Natural killer cell (primary cell): ENCODE data around the gene ZMYND19. TPM values are rescaled to one million over a fixed set of nuclear protein-coding genes. Genes with fewer than 3 reads are reported as not detected.

Experiments
- ATAC-seq, 3 donors: fragments of 150-1000 bp in 2 of 3; fragments of 200-7000 bp in 1 of 3; cut with Tn5 transposase; 1 replicate in 1 of 3; 2 replicates in 2 of 3; pipeline ENCODE4 v1.10.0; 2021; ENCODE audit warnings: mild to moderate bottlenecking in 2 of 3, moderate library complexity in 2 of 3
- DNase-seq, 2 donors: peaks; one replicate each; pipeline versions ENCODE4 v3.0.0 to v3.0.0-alpha.2; 2013 to 2021; ENCODE audit warnings: mixed read lengths in 1 of 2
- H3K27ac ChIP-seq: one replicate; pipeline ENCODE4 v1.5.1; 2013; ENCODE audit warnings: mild to moderate bottlenecking, low read length
- H3K27me3 ChIP-seq: one replicate; pipeline ENCODE4 v1.6.1; 2013; ENCODE audit warnings: low read length; ENCODE audit not compliant: control insufficient read depth, insufficient read depth
- H3K36me3 ChIP-seq: one replicate; pipeline ENCODE4 v1.6.1; 2013; ENCODE audit warnings: low read length; ENCODE audit not compliant: control insufficient read depth, insufficient read depth
- H3K4me1 ChIP-seq: one replicate; pipeline ENCODE4 v1.6.1; 2013; ENCODE audit warnings: low read length; ENCODE audit not compliant: control insufficient read depth, insufficient read depth
- H3K4me3 ChIP-seq: one replicate; pipeline ENCODE4 v1.5.1; 2013; ENCODE audit warnings: low read length
- H3K9me3 ChIP-seq: one replicate; pipeline ENCODE4 v1.6.1; 2013; ENCODE audit warnings: low read length; ENCODE audit not compliant: control insufficient read depth, insufficient read depth
- H3K27ac Mint-ChIP-seq, 2 donors: one replicate each; pipeline ENCODE4 v1.8.0; 2022; ENCODE audit warnings: mild to moderate bottlenecking in 2 of 2, mixed read lengths in 2 of 2, moderate library complexity in 1 of 2
- H3K27me3 Mint-ChIP-seq, 2 donors: one replicate each; pipeline ENCODE4 v1.8.0; 2022; ENCODE audit warnings: low read depth in 2 of 2, mixed read lengths in 2 of 2
- H3K36me3 Mint-ChIP-seq: one replicate; pipeline ENCODE4 v1.8.0; 2022; ENCODE audit warnings: mixed read lengths
- H3K4me1 Mint-ChIP-seq, 2 donors: one replicate each; pipeline ENCODE4 v1.8.0; 2022; ENCODE audit warnings: mixed read lengths in 2 of 2
- H3K4me3 Mint-ChIP-seq: one replicate; pipeline ENCODE4 v1.8.0; 2022; ENCODE audit warnings: mild to moderate bottlenecking, moderate library complexity, mixed read lengths
- H3K9me3 Mint-ChIP-seq, 2 donors: one replicate each; pipeline ENCODE4 v1.8.0; 2022; ENCODE audit warnings: mixed read lengths in 2 of 2
- CTCF ChIP-seq: fragments of 200-600 bp; IDR thresholded peaks from one replicate; pipeline ENCODE4 v1.8.0; 2022; ENCODE audit warnings: antibody characterized with exemption
- WGBS: methylation state at CpG from one replicate; pipeline ENCODE4 v1.1.7; 2013; ENCODE audit warnings: missing lambda C conversion rate; ENCODE audit not compliant: insufficient coverage; 5-methylcytosine and 5-hydroxymethylcytosine counted together
- intact Hi-C: fragments of 100-400 bp; cut with micrococcal nuclease; formaldehyde crosslinking; loops from one replicate; pipeline ENCODE4 v1.14.2; 2022
- total RNA-seq, 4 donors: library from RNA; stranded (reverse); fragments of 120-200 nt in 1 of 4; gene quantifications; one replicate each; pipeline versions ENCODE4 v1.2.3 to v1.2.4, GENCODE V29; 2013 to 2022

Gene ZMYND19
- total RNA-seq, 3 donors from 2014 or later (not counting 1 experiment from before 2014, with no cell fraction given) = 6.5 to 18.8 (median 16.3) TPM

DNA sequence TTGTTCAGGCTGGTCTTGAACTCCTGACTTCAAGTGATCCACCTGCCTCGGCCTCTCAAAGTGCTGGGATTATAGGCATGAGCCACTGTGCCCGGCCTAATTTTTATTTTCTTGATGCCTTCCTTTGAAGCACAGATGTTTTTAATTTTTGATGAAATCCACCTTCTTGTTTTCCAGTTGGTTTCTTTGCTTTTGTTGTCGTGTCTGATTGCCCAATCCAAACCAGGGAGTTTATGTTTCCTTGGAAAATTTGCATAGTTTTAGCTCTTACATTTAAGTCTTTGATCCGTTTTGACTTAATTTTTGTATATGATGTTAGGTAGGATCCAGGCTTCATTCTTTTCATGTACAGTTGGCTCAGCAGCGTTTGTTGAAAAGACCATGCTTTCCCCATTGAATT is 43.7 kb upstream of the ZMYND19 start:
- no peak for TF ChIP-seq CTCF
- no peaks in the 10 kb centered on the region for H3K36me3 Mint-ChIP-seq
- DNase-seq (no peak), ATAC-seq (no peak)
- H3K4me1 ChIP-seq = peaks cover 42% of the 10 kb centered on the region
- intact Hi-C loops = loop anchor here (10.0 kb wide), 1 partner anchor 81 kb away; no protein-coding TSS in a partner anchor
- no peak overlapping the region for H3K4me3 ChIP-seq
- peak overlapping the region; percentile 80 to 85 for H3K27ac Mint-ChIP-seq
- no peaks in the 10 kb centered on the region for H3K9me3 ChIP-seq
- no peak overlapping the region for H3K27ac ChIP-seq
- H3K4me1 Mint-ChIP-seq = peaks cover 52 to 54% of the 10 kb centered on the region in 2 donors
- H3K4me3 Mint-ChIP-seq = peak overlapping the region; percentile 22
- no peaks in the 10 kb centered on the region for H3K27me3 ChIP-seq
- no peaks in the 10 kb centered on the region for H3K27me3 Mint-ChIP-seq
- no peaks in the 10 kb centered on the region for H3K36me3 ChIP-seq
- no peaks in the 10 kb centered on the region for H3K9me3 Mint-ChIP-seq
- WGBS = 89% methylated on average over 5 of the region's 5 CpGs

DNA sequence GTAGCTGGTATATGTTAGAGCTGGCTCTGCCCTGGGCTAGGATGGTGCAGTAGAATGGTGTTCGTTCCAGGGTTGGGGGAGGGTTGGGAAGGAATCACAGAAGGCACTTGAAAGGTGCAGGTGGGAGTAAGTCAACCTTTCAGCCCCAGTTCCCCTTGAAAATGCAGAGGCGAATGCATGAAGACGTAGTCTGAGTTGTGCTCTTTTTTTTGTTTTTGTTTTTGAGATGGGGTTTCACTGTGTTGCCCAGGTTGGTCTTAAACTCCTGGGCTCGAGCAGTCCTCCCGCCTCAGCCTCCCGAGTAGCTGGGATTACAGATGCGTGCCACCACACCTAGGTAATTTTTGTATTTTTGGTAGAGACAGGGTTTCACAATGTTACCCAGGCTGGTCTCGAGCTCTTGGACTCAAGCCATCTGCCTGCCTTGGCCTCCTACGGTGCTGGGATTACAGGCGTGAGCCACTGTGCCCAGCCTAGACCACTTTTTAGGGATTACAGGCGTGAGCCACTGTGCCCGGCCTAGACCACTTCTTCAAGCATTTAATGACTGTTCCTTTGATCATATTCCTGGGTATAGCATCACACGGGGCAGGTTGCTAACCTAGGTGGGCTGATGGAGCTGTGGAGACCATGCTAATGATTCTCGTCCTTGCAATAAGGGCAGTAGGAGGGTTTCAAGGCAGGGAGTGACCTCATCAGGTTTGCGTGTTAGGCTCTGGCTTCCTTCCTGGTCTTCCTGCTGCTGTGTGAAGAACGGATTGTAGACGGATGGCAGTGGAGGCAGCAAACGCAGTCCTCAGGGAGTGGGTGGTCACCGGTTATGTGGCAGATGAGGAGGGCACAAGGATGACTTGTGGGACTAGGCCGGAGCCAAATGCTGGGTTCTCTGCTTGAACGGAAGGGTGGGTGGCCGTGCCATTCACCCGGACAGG is 42.2 kb upstream of the ZMYND19 start:
- no peaks in the 10 kb centered on the region for H3K27me3 ChIP-seq
- WGBS = 72% methylated on average over 23 of the region's 23 CpGs
- Mint-ChIP-seq H3K9me3 (no peaks in the 10 kb centered on the region), H3K4me1 (peaks cover 49 to 58% of the 10 kb centered on the region in 2 donors), H3K36me3 (no peaks in the 10 kb centered on the region), H3K4me3 (no peak overlapping the region), H3K27ac (peak overlapping the region; percentile 80 to 85), H3K27me3 (no peaks in the 10 kb centered on the region)
- intact Hi-C loops = loop anchor here (10.0 kb wide), 1 partner anchor 82 kb away; no protein-coding TSS in a partner anchor
- no peak overlapping the region for H3K4me3 ChIP-seq
- no peak overlapping the region for H3K27ac ChIP-seq
- peaks cover 53% of the 10 kb centered on the region for H3K4me1 ChIP-seq
- no peaks in the 10 kb centered on the region for H3K9me3 ChIP-seq
- H3K36me3 ChIP-seq = no peaks in the 10 kb centered on the region
- TF ChIP-seq CTCF = no peak
- ATAC-seq (no peak), DNase-seq (no peak)

- H3K4me1 ChIP-seq = peaks cover 62% of the 10 kb centered on the region
- WGBS = 89% methylated on average over 15 of the region's 16 CpGs
Measured at GRCh38 chr9:137631345-137632229, 41.3 kb upstream of the ZMYND19 start.

More at GRCh38 chr9:137631345-137632229, 41.3 kb upstream of the ZMYND19 start:
- Mint-ChIP-seq H3K9me3 (no peaks in the 10 kb centered on the region), H3K4me3 (peak overlapping the region; percentile 9), H3K4me1 (peaks cover 51 to 60% of the 10 kb centered on the region in 2 donors), H3K27me3 (no peaks in the 10 kb centered on the region), H3K27ac (peak overlapping the region; percentile 80 to 85), H3K36me3 (no peaks in the 10 kb centered on the region)
- intact Hi-C loops = loop anchor here (10.0 kb wide), 1 partner anchor 83 kb away; no protein-coding TSS in a partner anchor
- DNase-seq (no peak), ATAC-seq (no peak)
- H3K27me3 ChIP-seq = no peaks in the 10 kb centered on the region
- no peaks in the 10 kb centered on the region for H3K36me3 ChIP-seq
- H3K27ac ChIP-seq = no peak overlapping the region
- no peak for TF ChIP-seq CTCF
- H3K4me3 ChIP-seq = no peak overlapping the region
- no peaks in the 10 kb centered on the region for H3K9me3 ChIP-seq
